Ascending aorta (tissue), 2 donors: ENCODE results near the gene ITGA5. TPM values are rescaled to one million over a fixed set of nuclear protein-coding genes. Genes with fewer than 3 reads are reported as not detected.
A peak's percentile ranks its signal among the peaks of the same experiment; 100 is the strongest.

Experiments
- DNase-seq, 2 donors: peaks; one replicate each; pipeline ENCODE4 v3.0.0-alpha.2; 2019; ENCODE audit warnings: low spot score in 2 of 2
- H3K27ac ChIP-seq, 2 donors: fragments of 200-600 bp; sonication (generic); one replicate each; pipeline ENCODE4 v1.5.1; 2016 to 2017; ENCODE audit warnings: mild to moderate bottlenecking in 1 of 2
- H3K27me3 ChIP-seq: fragments of 200-600 bp; sonication (generic); one replicate; pipeline ENCODE4 v1.5.1; 2017
- H3K36me3 ChIP-seq, 2 donors: fragments of 200-600 bp; sonication (generic); one replicate each; pipeline ENCODE4 v1.5.1; 2016
- H3K4me1 ChIP-seq, 2 donors: fragments of 200-600 bp; sonication (generic); one replicate each; pipeline ENCODE4 v1.5.1; 2016 to 2017; ENCODE audit warnings: mild to moderate bottlenecking in 1 of 2
- H3K4me3 ChIP-seq, 2 donors: fragments of 200-600 bp; sonication (generic); one replicate each; pipeline ENCODE4 v1.5.1; 2016 to 2017; ENCODE audit warnings: mild to moderate bottlenecking in 1 of 2
- H3K9me3 ChIP-seq, 2 donors: fragments of 200-600 bp; sonication (generic); one replicate each; pipeline ENCODE4 v1.5.1; 2016
- intact Hi-C: fragments of 100-400 bp; cut with DNase I; formaldehyde crosslinking; loops from one replicate; pipeline ENCODE4 v1.15.1; 2023
- total RNA-seq: library from RNA; depleted of rRNA; stranded (reverse); fragments of >200 nt; gene quantifications from one replicate; pipeline ENCODE4 v1.1.0, GENCODE V29; 2016
- TF ChIP-seq, protein P1 (sequence below), 3 experiments: fragments of 200-600 bp in 2 of 3; fragments of 450-650 bp in 1 of 3; sonication (generic) in 2 of 3; IDR thresholded peaks; one replicate each; pipeline ENCODE4 v1.5.1; 2016 to 2019; ENCODE audit warnings: antibody characterized with exemption in 3 of 3, mild to moderate bottlenecking in 1 of 3, moderate library complexity in 1 of 3

ITGA5 gene
- total RNA-seq, 1 donor from 2014 or later: 973 TPM

DNA sequence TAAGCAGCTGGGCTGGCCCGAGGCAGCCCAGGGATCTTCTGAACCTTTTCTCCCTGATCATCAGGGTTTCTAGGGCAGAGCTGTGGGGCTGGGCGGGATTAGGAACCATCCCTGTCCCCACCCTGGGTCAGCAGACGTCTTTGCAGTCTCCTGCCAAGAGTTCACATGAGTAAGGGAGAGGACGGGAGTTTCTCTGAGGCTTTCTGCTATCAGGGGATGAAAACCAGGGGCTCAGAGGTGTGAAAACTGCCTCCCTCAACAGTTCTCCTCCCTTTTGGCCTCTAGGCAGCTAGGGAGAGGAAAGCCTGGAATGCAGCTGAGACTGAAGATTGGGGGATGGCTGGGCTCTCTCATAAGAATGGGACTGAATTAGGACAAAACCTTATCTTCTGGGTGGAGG lies 42.5 kb downstream of the ITGA5 start:
- Histone ChIP-seq H3K27ac (peak overlapping the region in 1 of 2 donors; percentile 10), H3K4me3 (no peak overlapping the region), H3K36me3 (peaks cover 0 to 8% of the 10 kb centered on the region in 2 donors), H3K4me1 (peaks cover 3 to 8% of the 10 kb centered on the region in 2 donors), H3K27me3 (no peaks in the 10 kb centered on the region), H3K9me3 (no peaks in the 10 kb centered on the region)
- DNase-seq: no peak
- intact Hi-C loops: no loop called here
- TF ChIP-seq, protein P1, sequence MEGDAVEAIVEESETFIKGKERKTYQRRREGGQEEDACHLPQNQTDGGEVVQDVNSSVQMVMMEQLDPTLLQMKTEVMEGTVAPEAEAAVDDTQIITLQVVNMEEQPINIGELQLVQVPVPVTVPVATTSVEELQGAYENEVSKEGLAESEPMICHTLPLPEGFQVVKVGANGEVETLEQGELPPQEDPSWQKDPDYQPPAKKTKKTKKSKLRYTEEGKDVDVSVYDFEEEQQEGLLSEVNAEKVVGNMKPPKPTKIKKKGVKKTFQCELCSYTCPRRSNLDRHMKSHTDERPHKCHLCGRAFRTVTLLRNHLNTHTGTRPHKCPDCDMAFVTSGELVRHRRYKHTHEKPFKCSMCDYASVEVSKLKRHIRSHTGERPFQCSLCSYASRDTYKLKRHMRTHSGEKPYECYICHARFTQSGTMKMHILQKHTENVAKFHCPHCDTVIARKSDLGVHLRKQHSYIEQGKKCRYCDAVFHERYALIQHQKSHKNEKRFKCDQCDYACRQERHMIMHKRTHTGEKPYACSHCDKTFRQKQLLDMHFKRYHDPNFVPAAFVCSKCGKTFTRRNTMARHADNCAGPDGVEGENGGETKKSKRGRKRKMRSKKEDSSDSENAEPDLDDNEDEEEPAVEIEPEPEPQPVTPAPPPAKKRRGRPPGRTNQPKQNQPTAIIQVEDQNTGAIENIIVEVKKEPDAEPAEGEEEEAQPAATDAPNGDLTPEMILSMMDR (IDR thresholded peaks at IDR 0.05): no peak

DNA sequence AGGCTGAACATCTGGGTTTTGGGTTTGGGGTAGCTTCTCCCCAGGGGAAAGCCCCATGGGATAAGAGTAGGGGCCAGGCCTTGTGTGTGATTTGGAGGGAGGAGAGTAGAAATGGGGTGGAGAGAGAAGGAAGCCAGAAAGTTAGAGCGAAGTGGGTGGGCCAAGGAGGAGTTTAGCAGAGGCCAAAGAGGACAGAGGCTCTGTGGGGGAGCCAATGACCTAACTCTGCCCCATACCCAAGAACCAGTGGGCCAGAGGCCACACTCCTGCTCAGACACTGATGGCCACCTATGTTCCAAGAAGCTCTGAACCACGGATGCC lies 43.8 kb downstream of the ITGA5 start:
- intact Hi-C loops: no loop called here
- peaks cover 0 to 8% of the 10 kb centered on the region in 2 donors for H3K36me3 ChIP-seq
- no peak overlapping the region for H3K27ac ChIP-seq
- no peaks in the 10 kb centered on the region for H3K9me3 ChIP-seq
- H3K27me3 ChIP-seq: no peaks in the 10 kb centered on the region
- DNase-seq: no peak
- TF ChIP-seq, protein P1 (IDR thresholded peaks at IDR 0.05): no peak
- no peak overlapping the region for H3K4me3 ChIP-seq
- H3K4me1 ChIP-seq: peaks cover 3 to 13% of the 10 kb centered on the region in 2 donors

DNA sequence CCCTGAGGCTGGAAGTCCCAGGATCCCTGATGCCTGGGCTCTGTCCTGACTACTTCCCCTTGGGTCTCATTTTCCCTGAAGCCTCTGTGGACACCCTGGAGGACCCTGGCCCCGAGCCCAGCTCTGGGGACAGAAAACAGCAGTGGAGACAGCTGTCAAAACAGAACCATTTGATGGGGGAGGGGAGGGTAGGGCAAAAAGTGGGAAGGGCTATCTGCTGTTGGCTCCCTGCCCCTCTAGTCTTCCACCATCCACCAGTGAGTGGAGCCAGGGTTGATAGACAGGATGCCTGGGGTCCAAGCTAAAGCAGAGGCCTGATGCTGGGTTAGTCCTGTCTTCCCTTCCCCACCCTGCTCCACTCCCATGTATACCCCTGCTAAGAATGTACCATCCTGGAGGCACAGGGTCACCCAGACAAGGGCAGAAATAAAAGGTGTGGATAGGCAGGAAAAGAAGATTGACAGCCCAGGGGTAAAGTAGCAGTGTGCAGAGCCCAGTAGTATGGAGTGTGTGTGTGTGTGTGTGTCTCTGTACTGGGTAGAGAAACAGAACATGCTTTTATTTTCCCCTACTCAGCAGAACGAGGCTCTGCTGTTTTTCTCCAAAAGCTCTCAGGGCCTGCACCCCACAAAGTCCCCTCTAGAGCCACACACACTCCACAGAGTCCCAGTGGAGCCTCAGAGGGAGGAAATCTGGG lies 44.4 kb downstream of the ITGA5 start:
- DNase-seq: no peak
- H3K9me3 ChIP-seq: no peaks in the 10 kb centered on the region
- TF ChIP-seq, protein P1 (IDR thresholded peaks at IDR 0.05): no peak
- H3K36me3 ChIP-seq: peaks cover 0 to 8% of the 10 kb centered on the region in 2 donors
- H3K4me1 ChIP-seq: peaks cover 3 to 14% of the 10 kb centered on the region in 2 donors
- intact Hi-C loops: no loop called here
- H3K4me3 ChIP-seq: no peak overlapping the region
- no peaks in the 10 kb centered on the region for H3K27me3 ChIP-seq
- peak overlapping the region in 1 of 2 donors; percentile 36 for H3K27ac ChIP-seq

DNA sequence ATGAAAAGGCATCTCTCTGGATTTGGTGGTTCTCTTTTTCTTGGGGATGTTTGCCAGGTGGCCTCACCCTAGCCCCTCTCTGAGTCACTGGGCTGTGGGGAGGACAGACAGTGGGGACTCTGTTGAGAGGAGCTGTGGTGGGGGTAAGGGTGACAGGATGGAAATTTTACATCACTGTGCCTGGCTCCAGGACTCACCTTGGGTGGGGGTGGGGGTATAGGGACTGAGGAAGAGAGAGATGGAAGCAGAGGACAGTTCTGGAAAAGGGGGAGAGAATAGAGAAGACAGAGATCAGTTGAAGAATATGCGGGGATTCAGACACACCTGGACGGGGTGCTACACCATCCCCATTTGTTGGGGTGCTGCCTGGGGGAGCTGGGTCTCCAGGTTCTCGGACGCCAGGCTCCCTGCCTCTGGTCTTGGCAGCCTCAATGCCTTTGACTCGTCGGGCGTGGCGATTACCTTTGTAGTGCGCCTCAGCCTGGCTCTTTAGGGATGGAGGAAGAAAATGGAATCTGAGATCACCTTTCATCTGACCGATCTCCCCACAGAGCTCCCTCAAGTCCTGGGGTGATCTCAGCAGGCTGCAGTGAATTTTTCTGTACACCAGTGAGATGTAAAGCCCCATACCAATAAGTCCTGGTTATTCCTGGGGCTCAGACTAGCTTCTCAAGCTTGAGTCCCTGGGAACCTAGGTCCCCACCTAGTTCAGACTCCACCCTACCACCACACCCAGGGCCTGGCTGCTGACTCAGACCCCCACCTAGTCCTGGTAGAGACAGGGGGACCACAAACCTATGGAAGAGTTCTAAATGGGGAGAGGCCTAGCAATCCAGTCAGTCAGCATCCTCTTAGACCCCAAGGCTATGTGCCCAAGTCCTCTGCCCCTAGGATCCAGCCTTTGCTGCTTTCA lies 45.2 kb downstream of the ITGA5 start:
- peak overlapping the region; percentile 22 to 36 for H3K27ac ChIP-seq
- intact Hi-C loops: no loop called here
- DNase-seq: no peak
- H3K4me1 ChIP-seq: peaks cover 4 to 18% of the 10 kb centered on the region in 2 donors
- TF ChIP-seq, protein P1 (IDR thresholded peaks at IDR 0.05): no peak
- H3K9me3 ChIP-seq: no peaks in the 10 kb centered on the region
- H3K36me3 ChIP-seq: peaks cover 0 to 8% of the 10 kb centered on the region in 2 donors
- H3K27me3 ChIP-seq: no peaks in the 10 kb centered on the region
- no peak overlapping the region for H3K4me3 ChIP-seq

DNA sequence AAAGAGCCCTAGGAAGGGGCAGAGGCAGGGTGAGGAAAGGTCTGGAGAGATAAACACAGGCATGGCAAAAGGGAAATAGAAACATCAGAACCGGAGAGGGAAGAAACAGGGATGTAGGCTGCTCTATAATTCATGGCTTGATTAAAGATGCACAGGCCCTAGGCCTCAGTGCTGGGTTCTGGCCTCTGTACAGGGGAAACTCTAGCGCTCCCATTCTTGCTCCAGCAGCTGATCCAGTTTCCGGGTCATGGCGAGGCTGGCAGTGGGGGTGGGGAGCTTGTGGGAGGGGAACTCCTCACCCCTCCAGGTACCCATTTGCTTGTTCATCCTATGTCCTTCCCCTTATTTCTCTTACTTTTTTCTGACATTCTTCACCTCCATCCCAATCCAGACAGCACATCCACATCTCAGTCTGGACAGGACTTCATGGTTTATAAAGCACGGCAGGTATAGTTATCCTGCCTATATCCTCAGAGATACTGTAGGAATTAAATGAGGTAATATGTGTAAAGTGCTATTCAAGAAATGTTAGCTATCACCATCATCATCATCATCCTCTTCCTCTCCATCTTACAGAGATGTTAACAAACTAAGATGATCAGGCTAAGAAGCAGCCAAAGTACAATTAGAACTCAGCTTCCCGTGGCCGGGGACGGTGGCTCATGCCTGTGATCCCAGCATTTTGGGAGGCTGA lies 46.8 kb downstream of the ITGA5 start:
- Histone ChIP-seq H3K4me3 (no peak overlapping the region), H3K27me3 (no peaks in the 10 kb centered on the region), H3K9me3 (no peaks in the 10 kb centered on the region), H3K4me1 (peaks cover 4 to 22% of the 10 kb centered on the region in 2 donors), H3K36me3 (peaks cover 0 to 4% of the 10 kb centered on the region in 2 donors), H3K27ac (peak overlapping the region; percentile 52 to 60)
- TF ChIP-seq, protein P1 (IDR thresholded peaks at IDR 0.05): no peak
- intact Hi-C loops: no loop called here
- no peak for DNase-seq
